ENCODE results near the gene STAT3. TPM values are rescaled to one million over a fixed set of nuclear protein-coding genes. Genes with fewer than 3 reads are reported as not detected.

Gene STAT3
- total and polyA plus RNA-seq, 2 of the 13 experiments (the other 11 are each of a cell fraction or from before 2014, with no cell fraction given) = 61.8 to 62.4 TPM

DNA sequence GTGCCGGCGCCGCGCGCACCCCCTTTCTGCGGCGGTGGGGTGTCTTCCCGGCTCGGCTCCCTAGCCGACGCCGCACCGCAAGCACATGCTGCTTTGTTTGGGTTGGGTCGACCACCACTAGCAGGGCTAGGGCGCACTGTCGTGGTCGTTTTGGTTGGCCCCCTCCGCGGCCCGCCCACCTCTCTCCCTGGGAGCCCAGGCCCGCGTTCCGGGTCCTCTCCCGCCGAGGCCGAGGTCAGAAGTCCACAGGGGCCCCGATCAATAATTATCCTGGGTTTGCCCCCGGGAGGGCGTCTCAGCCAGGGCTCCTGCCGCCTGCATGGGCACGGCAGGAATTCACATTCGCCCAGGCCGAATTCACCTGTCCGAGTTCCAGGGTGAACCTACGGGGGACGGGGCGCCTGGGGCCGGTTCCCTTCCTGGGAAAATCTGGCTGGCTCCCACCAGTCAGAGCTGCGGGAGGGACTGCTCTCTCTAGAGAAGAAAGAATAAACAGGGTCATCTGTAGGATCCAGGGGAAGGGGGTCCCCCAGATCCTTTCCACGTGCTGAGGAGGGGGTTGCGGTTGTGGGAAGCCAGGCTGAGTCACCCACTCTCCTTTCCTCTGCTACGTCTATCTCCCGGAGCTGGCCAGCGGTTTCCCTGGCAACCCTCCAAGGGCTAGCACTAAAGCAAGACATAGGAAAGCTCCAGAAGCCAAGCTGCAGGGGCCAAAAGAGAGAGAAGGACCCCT lies 111.5 kb downstream of the STAT3 start (continued):
- TF ChIP-seq, protein P1, sequence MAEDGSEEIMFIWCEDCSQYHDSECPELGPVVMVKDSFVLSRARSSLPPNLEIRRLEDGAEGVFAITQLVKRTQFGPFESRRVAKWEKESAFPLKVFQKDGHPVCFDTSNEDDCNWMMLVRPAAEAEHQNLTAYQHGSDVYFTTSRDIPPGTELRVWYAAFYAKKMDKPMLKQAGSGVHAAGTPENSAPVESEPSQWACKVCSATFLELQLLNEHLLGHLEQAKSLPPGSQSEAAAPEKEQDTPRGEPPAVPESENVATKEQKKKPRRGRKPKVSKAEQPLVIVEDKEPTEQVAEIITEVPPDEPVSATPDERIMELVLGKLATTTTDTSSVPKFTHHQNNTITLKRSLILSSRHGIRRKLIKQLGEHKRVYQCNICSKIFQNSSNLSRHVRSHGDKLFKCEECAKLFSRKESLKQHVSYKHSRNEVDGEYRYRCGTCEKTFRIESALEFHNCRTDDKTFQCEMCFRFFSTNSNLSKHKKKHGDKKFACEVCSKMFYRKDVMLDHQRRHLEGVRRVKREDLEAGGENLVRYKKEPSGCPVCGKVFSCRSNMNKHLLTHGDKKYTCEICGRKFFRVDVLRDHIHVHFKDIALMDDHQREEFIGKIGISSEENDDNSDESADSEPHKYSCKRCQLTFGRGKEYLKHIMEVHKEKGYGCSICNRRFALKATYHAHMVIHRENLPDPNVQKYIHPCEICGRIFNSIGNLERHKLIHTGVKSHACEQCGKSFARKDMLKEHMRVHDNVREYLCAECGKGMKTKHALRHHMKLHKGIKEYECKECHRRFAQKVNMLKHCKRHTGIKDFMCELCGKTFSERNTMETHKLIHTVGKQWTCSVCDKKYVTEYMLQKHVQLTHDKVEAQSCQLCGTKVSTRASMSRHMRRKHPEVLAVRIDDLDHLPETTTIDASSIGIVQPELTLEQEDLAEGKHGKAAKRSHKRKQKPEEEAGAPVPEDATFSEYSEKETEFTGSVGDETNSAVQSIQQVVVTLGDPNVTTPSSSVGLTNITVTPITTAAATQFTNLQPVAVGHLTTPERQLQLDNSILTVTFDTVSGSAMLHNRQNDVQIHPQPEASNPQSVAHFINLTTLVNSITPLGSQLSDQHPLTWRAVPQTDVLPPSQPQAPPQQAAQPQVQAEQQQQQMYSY (CRISPR knock-in tag; IDR thresholded peaks at IDR 0.05) = peak; percentile 70; the same call in 1 of the 2 replicates
- TF ChIP-seq EZH2 (conservative IDR thresholded peaks at IDR 0.05; ENCODE audit: low read depth, low read length) = no peak
- TF ChIP-seq SRSF1 (optimal IDR thresholded peaks at IDR 0.05; ENCODE audit: low read depth, low read length) = peak; percentile 32
- TF ChIP-seq, protein P2, sequence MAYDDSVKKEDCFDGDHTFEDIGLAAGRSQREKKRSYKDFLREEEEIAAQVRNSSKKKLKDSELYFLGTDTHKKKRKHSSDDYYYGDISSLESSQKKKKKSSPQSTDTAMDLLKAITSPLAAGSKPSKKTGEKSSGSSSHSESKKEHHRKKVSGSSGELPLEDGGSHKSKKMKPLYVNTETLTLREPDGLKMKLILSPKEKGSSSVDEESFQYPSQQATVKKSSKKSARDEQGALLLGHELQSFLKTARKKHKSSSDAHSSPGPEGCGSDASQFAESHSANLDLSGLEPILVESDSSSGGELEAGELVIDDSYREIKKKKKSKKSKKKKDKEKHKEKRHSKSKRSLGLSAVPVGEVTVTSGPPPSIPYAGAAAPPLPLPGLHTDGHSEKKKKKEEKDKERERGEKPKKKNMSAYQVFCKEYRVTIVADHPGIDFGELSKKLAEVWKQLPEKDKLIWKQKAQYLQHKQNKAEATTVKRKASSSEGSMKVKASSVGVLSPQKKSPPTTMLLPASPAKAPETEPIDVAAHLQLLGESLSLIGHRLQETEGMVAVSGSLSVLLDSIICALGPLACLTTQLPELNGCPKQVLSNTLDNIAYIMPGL (CRISPR knock-in tag; IDR thresholded peaks at IDR 0.05; ENCODE audit: borderline replicate concordance in 1 of 2, low read depth in 1 of 2) = peak; percentile 73 to 93; a peak in 3 of 4 replicates
- TF ChIP-seq ZC3H4 (CRISPR knock-in tag; IDR thresholded peaks at IDR 0.05; ENCODE audit: borderline replicate concordance) = peak; percentile 68; the same call in 1 of the 2 replicates
- TF ChIP-seq, protein P3, sequence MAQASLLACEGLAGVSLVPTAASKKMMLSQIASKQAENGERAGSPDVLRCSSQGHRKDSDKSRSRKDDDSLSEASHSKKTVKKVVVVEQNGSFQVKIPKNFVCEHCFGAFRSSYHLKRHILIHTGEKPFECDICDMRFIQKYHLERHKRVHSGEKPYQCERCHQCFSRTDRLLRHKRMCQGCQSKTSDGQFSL (CRISPR knock-in tag; IDR thresholded peaks at IDR 0.05) = no peak
- TF ChIP-seq NRL (CRISPR knock-in tag; IDR thresholded peaks at IDR 0.05; ENCODE audit: borderline replicate concordance) = peak; percentile 92
- TF ChIP-seq NR2C2 (CRISPR knock-in tag; IDR thresholded peaks at IDR 0.05; ENCODE audit: borderline replicate concordance) = peak; percentile 78; the same call in 1 of the 2 replicates
- peak; percentile 90 for TF ChIP-seq ZNF350 (CRISPR knock-in tag; IDR thresholded peaks at IDR 0.05; ENCODE audit: borderline replicate concordance, low read depth)
- TF ChIP-seq ZNF329 (CRISPR knock-in tag; IDR thresholded peaks at IDR 0.05; ENCODE audit: low read depth) = no peak
- TF ChIP-seq NCOA1 (CRISPR knock-in tag; IDR thresholded peaks at IDR 0.05) = peak; percentile 85; the same call in 1 of the 2 replicates
- TF ChIP-seq FOXK1 (CRISPR knock-in tag; IDR thresholded peaks at IDR 0.05; ENCODE audit: borderline replicate concordance, low read depth) = no peak; the same call in 1 of the 2 replicates
- no peak for TF ChIP-seq CEBPB (IDR thresholded peaks at IDR 0.05; ENCODE audit: borderline replicate concordance, low read depth, low read length)
- TF ChIP-seq XBP1 (CRISPR knock-in tag; IDR thresholded peaks at IDR 0.05) = 0 out of 2 replicates have a peak, but pooled peaks have one; percentile 65
- no peak for TF ChIP-seq NFRKB (IDR thresholded peaks at IDR 0.05)
- TF ChIP-seq, protein P4, sequence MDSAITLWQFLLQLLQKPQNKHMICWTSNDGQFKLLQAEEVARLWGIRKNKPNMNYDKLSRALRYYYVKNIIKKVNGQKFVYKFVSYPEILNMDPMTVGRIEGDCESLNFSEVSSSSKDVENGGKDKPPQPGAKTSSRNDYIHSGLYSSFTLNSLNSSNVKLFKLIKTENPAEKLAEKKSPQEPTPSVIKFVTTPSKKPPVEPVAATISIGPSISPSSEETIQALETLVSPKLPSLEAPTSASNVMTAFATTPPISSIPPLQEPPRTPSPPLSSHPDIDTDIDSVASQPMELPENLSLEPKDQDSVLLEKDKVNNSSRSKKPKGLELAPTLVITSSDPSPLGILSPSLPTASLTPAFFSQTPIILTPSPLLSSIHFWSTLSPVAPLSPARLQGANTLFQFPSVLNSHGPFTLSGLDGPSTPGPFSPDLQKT (CRISPR knock-in tag; IDR thresholded peaks at IDR 0.05; ENCODE audit: borderline replicate concordance) = no peak
- 0 out of 2 replicates have a peak, but pooled peaks have one; percentile 26 for TF ChIP-seq ZKSCAN5 (CRISPR knock-in tag; IDR thresholded peaks at IDR 0.05)
- no peak; the same call in 1 of the 2 replicates for TF ChIP-seq GATA4 (IDR thresholded peaks at IDR 0.05; ENCODE audit: borderline replicate concordance, low read depth)
- no peak for TF ChIP-seq RFX5 (IDR thresholded peaks at IDR 0.05; ENCODE audit: low read depth, low read length)
- peak; percentile 57 for TF ChIP-seq POLR2AphosphoS5 (IDR thresholded peaks at IDR 0.05; ENCODE audit: low read depth, low read length)
- TF ChIP-seq ASH2L (IDR thresholded peaks at IDR 0.05; ENCODE audit: insufficient read length, low read depth, low read length) = peak; percentile 94
